NCI-H345 treated with DMSO at 0.1 percent for 48 hours (cell line): ENCODE measurements around the gene SPTBN2.

ENCODE experiments used
- DNase-seq: peaks from one replicate; lab custom pipeline; 2025; ENCODE audit not compliant: unreplicated experiment; lab: John Stamatoyannopoulos, UW

The SPTBN2 gene

DNA sequence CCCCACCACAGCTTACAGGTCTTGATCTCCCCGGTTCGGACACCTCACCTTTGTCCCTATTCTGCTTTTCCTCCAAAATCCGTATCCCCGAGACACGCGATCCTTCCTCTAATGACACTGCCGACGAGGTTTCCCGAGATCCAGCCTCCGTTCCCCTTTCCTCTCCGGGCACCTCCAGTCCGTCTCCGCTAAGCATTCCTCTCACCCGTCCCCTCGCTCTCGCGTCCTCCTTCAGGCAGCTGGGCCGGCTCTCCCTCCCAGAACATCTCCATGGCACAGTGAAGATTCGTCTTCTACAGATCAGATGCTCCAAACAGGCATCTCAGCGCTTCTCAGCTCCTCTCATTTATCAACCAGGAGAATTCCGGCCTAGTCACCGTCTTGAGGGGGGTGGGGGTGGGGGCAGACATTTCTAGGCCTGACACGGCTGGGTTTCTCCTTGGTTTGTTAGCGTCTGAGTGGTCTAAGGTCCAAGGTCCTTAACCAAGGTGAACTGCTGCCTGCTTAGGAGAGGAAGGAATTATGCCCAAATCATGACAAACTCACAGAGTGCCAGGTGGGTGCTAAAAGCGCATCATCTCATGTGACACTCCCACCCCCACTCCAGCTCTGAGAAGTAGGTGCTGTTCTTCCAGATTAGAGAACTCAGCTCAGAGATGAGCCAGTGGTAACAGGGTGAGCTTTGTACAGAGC lies at the start of gene SPTBN2:
SPTBN2 (minus strand) TSS at position 524 of the 693 bp plus-strand sequence. CDS start 7,976 bp downstream, outside the sequence.
- DNase-seq, result no peak

DNA sequence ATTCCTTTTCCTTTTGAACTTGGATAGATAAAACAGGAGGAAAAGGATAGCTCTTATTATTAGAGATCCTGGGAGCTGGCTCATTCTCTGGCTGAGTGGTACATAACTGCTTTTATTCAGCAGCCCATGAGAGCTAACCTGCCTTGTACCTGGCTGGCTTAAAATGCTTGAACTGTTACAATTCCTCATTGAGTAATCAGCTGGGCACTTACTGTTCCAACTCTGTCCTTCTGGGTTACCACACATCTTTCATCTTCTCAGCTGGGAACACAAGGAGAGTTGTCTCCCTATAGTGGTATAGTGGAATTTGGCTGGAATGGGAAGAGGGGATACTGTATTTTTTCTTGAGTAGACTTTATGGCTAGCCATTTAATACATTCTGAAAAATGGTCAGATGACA lies 39.8 kb upstream of the SPTBN2 start:
- DNase-seq, result no peak

DNA sequence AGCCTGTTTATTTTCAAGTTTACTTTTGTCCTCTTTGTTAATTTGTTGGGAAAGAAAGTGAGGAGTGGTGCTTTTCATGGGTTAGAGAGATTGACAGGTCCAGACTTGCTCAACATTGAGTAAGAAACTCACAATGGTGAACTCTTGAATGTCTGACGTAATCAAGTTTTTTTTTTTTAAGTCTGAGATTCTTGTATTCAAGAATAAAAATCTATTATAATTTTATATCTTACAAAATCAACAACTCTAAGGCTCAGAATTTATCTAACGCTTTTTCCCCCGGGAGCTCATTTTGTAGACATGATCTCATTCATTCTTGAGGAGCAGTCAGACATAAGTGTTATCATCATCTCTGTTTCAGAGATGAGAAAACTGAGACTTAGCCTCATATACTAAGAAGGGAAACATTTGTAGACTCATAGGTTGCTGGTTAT lies 39.1 kb upstream of the SPTBN2 start:
- DNase-seq, result no peak

DNA sequence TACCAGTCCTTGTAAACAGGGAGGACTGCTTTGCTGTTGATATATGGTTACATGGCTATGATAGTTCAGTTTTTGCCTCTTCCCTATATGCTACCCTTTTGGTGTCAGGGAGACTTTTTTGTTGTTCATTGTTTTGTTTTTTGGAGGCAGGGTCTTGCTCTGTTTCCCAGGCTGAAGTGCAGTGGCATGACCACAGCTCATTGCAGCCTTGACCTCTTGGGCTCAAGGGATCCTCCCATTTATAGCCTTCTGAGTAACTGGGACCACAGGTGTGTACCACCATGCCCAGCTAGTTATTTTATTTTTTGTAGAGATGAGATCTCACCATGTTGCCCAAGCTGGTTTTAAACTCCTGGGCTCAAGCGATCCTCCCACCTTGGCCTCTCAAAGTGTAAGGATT lies 38.6 kb upstream of the SPTBN2 start:
- DNase-seq, result no peak

DNA sequence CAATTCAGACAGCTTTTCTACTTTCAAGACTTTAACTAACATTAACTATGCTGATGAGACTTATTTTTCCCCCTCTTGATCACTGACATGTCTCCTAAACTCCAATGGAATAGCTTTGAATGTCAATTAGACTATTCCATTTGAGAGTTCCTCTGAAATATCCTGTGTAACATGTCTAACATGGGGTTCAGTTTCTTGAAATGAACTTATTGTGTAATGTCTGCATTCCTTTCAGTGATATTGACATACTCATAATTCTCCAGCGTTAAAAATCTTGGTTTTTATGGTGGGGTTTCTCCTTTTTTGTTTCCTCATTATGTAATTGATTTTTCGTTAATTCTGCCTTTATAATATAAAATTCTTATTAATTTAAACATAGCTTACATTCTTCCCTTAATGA lies 37.7 kb upstream of the SPTBN2 start:
- no peak for DNase-seq

DNA sequence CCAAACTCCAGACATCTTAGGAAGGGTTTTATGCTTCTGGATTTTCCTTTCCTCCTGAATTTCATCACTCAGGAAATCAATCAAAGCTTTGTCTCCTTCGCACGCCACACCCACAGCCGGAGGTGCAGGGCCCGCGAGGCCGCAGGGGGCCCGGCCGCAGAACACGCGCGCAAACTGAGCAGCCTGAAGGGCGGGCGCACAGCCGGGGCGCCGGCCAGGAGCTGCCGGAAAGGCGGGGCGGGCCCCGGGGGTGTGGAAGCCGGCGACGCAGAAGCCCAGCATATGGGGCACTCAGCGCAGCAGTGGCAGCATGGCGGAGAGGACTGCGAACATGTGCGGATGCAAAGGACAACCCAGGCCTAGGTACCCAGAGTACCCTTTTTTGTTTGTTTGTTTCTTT lies 33.1 kb upstream of the SPTBN2 start:
- no peak for DNase-seq

DNA sequence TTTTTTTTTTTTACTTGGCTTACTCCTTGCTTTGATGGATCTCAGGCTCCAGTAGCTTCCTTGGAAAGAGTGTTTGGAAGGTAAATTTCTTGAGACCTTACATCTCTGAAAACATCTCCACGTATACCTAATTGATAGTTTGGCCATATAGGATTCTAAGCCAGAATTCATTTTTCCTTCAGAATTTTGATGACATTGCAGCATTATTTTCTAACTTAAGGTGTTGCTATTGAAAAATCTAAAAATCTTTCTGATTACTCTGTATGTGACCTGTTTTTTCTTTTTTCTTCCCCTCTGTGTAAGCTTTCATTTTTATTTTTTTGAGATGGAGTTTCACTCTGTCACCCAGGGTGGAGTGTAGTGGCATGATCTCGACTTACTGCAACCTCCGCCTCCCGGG lies 23.1 kb upstream of the SPTBN2 start:
- no peak for DNase-seq

DNA sequence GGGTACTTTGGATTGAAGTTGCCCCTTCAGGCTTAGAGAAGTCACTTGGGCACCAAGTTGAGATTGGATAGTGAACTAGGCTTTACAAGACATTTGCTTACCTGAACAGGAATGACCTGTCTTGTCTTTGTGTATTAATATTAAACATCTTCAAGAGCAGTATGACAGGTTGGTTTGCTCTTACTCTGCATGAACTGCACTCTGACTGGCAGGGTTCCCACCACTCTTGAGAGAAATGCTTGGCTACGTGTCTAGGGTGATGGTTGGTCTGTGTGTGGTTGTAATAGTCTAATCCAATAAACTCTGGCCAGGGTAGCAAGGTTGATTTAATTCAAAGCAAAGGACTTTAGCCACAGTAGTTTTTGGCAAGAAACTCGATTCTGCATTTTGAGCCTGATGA lies 20.1 kb upstream of the SPTBN2 start:
- no peak for DNase-seq

DNA sequence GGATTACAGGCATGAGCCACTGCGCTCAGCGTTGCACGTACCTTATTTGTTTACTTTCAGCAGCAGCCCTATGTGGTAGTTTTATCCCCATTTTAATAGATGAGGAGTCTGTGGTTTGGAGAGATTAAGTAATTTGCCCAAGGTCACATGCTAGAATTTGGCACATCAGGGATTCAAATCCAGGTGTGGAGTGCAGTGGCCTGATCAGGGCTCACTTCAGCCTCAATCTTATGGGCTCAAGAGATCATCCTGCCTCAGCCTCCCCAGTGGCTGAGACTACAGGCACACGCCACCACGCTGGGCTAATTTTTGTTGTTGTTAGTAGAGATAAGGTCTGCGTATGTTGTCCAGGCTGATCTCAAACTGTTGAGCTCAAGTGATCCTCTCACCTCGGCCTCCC lies 18.5 kb upstream of the SPTBN2 start:
- no peak for DNase-seq

DNA sequence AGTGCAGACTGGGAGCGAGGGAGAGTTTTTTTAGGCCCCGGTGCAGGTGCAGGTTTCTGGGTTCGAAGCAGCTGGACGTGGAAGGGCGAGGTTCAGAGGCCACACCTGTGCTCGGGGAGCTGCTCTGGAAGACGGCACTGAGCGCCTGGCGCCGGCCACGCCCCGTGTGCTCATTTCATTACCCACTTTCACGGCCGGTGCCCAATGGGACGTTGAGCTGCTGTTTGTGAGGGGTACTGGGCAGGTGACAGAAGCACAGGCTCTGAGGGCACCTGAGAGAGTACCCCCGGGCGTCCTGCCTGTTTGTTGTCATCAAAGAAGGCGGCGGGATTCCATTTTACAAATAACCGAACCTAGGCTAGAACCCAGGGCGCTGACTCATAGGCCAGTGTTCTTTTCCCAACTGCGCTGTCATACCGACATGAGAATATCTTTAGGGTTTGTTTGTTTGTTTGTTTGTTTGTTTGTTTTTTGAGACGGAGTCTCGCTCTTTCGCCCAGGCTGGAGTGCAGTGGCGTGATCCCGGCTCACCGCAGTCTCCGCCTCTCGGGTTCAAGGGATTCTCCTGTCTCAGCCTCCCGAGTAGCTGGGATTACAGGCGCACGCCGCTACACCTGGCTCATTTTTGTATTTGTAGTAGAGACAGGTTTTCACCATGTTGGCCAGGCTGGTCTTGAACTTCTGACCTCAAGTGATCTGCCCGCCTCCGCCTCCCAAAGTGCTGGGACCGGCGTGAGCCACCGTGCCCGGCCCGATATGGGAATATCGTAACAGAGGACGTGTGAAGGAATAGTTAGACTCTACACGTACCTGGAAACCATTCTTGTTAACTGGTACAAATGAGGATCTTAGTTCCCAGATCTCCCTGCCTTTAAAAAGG lies 16.6 kb upstream of the SPTBN2 start:
- peak; percentile 62 for DNase-seq

DNA sequence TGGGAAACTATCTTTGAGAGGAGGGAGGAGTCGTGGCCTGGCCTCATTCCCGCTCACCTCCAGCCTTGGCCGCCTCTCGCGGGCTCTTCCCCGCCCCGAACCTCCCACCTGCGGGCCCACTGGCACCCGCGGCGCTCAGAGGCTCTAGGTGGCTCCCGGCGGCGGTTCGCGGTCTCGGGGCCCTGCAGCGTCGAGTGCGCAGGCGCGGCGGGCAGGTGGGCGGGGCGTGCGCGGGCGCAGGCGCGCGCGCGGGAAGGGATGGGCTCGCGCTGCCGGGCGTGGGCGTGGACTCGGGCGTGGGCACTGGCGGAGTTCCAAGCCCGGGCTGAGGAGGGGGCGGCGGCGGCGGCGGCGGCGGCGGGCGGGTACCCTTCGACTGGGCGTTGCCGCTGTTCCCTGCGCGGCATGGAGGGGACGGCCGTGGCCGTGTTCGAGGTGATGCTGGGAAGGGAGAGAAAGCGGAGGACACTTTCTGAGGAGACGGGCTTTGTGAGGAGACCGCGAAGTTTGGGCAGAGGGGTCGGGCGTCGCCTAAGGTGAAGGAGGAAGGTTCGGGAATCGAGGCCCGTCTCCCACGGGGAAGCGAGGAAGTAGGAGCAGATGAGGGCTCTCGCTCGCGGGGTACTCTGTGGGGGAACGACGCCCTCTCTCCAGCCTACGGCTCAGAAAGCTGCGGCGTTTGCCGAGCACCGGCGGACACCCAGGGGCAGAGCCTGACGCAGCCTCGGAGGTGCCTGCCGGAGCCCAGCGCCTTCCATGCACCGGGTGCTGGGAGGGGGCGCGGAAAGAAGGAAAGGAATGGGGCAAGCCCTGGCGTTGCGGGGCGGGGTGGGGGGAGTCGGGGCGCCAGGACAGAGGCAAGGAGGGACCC lies 15.7 kb upstream of the SPTBN2 start:
- peak; percentile 79 for DNase-seq

DNA sequence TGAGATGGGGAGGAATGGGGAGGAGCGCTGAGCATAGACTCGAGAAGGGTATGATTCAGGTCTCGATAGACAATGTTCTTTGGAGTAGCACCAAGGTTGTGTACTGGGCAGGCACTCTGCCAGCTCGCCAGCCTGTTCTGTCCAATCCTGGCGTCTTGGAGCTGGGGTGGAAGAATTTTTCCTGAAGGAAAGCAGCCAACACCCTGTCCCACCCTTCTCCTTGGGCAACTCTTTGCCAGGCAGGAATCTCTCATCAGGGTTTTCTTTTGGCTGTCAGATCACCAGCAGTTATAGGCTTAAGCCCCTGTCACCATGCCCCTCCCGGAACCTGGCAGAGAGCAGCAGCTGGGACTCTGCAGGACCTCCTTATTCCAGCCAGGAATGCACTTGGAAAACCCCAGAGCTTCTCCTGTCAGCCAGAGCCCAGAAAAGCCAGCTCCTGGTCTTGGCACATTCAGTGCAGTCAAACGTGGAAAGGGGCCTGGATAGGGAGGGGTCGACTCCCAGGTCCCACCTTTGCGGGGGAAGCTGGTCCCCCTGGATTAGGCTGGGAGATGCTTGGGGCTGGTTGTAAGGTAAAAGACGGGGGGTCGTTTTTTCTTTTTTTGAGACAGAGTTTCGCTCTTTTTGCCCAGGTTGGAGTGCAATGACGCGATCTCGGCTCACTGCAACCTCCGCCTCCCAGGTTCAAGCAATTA lies 14.4 kb upstream of the SPTBN2 start:
- DNase-seq, result no peak

DNA sequence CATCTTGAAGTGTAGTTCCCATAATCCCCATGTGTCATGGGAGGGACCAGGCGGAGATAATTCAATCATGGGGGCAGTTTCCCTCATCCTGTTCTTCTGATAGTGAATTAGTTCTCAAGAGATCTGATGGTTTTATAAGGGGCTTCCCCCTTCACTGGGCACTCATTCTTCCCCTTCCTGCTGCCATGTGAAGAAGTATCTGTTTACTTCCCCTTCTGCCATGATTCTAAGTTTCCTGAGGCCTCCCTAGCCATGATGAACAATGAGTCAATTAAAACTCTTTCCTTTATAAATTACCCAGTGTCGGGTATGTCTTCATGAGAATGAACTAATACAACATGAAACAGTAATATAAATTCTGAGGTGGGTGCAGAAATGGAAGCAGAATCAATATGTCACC lies 12.1 kb upstream of the SPTBN2 start:
- no peak for DNase-seq

DNA sequence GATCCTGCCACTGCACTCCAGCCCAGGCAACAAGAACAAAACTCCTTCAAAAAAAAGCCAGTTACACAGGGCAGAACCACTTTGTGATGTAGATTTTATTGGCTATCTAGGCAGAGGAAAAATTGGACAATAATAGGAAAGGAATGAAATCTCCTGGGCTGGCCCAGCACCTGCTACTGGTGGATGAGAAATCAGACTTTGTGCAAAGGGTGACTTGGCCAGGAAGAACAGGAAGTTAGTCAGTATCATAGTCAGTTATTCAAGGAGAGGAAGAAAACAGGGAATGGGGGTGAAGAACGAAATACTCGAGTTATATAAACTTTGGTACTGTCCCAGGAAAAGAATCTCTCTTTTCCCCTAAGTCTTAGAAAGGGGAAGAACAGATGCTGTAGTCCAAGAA lies 11.0 kb upstream of the SPTBN2 start:
- no peak for DNase-seq

DNA sequence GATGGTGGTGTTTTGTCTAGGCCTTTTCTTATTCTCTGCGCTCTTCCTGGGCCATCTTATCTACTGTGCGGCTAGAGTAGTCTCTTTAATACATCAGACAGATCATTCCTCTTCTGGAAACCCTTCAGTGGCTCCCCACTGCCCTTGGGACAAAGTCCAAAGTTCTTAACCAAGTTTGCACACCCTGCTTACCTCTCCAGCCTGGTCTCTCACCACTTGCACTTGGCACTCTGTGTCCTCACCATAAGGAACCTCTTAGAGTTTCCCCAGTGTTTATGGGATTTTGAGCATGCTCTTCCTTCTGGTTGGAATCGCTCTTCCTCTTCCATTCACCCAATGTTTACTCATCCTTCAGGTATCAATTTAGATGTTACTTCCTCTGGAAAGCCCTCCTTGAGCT lies 5.2 kb upstream of the SPTBN2 start:
- DNase-seq, result no peak

DNA sequence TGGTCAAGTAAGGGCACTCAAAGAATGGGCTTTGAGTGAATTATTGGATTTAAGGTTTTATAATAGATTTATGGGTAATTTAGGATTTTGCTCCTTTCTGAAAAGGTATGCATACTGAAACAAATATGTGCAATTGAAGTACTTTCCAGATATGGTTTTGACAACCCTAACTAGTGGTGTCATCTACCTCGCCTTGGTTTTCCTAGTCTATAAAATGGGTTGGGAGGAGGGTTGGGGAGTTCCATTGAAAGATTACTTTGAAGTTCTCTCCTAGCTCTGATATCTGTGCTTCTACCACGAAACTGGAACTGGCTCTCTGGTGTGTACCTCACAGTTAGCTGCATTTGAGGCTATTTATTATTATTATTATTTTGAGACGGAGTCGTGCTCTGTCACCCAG lies 431 bp upstream of the SPTBN2 start:
- DNase-seq, result no peak

DNA sequence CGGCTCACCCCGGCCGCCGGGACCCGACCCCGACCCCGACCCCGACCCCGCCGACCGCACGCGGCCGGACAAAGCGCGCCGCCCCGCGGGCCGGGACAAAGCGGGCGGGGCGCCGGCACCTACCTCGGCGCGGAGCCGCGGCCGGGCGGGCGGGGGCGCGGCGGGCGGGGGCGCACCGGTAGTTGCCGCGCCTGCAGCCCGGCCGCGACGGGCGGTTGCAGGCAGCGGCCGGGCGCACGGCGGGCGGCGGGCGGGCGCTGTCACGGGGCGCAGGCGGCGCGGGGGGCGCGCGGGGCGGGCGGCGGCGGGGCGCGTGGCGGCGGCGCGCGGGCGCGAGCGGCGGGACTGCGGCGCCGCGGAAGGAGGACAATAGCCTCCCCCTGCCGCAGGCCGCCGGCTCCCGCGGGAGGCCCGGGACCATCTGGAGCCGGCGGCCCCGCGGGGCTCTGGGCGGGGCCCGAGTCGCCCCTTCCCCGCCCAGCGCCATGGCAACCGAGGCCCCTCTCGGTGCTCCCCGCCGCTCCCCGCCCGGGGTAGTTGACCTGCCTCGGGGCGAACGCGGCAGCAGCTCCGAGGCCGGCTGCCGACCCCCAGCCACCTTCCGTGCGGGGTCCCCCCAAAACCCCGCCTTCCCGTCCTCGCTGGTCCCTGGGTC lies 851 bp downstream of the SPTBN2 start:
- DNase-seq, result no peak

DNA sequence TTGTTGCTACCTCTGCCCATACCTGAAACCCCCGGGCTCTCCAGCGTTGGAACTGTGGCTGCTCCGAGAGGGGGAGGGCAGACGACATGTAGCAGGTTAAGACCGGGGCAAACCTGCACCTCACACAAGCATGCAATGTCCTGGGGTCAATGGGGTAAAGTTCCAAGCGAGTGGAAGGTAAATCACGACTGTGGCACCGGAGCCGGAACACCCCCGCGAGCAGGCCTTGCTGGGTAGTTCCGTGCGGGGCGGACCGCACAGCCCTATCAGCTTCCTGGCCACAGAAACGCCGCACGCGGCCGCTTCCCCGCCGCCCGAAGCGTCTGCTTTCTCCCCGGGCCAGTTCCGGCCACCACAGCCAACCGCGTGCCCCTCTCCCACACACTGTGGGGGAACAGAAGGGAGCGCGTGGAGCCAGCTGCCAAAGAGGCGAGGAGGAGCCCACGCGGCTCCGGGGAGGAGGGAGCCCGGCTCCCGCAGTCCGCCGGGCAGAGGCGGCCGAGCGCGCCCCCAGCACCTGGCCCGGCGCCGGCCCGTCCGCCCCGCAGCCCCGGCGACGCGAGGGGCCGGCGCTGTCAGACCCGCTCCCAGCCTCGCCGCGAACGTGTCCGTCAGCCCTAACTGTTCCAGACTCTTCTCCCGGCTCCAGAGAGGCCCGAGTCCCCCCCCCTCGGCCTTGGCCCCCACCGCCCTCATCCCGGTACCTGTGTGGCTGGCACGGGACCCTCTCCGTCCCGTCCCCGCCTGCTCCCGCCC lies 1.6 kb downstream of the SPTBN2 start:
- no peak for DNase-seq

DNA sequence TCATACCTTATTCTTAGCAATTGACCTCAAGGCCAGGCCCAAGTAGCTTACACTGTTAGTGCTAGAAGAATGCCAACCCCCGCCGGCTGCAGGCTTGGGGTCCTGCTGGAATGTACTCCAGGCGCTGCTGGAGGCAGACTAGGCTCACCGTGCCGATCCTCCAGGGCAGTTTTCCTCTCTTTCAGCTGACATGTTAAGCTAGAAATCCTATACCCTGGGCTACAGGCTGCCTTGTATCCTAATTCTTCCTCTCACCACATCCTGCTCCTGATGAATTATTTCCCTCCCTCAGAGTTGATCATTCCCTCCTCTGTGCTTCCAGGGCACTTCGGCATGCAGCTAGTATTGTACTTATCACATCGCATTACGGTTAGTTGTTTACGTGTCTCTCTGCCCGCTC lies 3.4 kb downstream of the SPTBN2 start:
- no peak for DNase-seq

DNA sequence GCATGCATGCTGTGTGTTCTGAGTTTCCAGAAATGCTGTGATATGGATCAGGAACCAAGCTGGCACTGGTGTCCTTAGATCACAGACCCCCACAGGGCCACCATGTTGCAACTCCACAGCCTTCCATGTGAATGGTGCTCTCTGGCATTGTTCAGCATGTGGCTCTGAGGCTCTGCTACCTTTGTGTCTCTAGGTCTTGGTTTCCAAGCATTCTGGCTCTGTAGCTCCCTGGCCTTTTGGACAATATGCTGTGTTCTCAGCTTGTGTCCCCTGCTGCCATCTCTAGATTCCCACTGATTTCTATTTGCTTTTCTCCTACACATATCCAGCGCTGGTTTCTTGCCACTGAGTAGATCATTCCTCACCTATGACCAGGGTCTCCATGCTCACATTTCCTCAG lies 3.9 kb downstream of the SPTBN2 start:
- no peak for DNase-seq
